ENCODE measurements around the gene LRRC27. TPM values are rescaled to one million over a fixed set of nuclear protein-coding genes. Genes with fewer than 3 reads are reported as not detected.

Gene LRRC27
- total and polyA plus RNA-seq, 2 donors (not counting 1 experiment from before 2014, with no cell fraction given), result 4.1 to 11.7 TPM

GRCh38 chr10:132418527-132419416, 86.8 kb downstream of the LRRC27 start:
- TF ChIP-seq CTCF (conservative IDR thresholded peaks at IDR 0.05 in 1 of 2, IDR thresholded peaks at IDR 0.05 in 1 of 2; ENCODE audit: low read depth in 1 of 2, low read length in 2 of 2) (no peak), EZH2 (IDR thresholded peaks at IDR 0.05; ENCODE audit: low read length, missing control alignments) (no peak)
- no peaks in the 10 kb centered on the region for H3K79me2 ChIP-seq (ENCODE audit: control insufficient read depth, insufficient read depth, low read length)
- H3K4me3 ChIP-seq (replicated peaks in 1 of 4; ENCODE audit: control extremely low read depth in 1 of 4, insufficient read depth in 1 of 4, low read depth in 3 of 4, low read length in 4 of 4), result no peak overlapping the region
- H2AFZ ChIP-seq (ENCODE audit: low read length), result no peak overlapping the region
- DNase-seq (ENCODE audit: low read depth in 2 of 2), result peak in 1 of 2 donors; percentile 22
- H3K4me1 ChIP-seq (ENCODE audit: control insufficient read depth, extremely low read depth, insufficient read depth, low read length), result peaks cover 15% of the 10 kb centered on the region
- no peaks in the 10 kb centered on the region for H4K20me1 ChIP-seq (ENCODE audit: control insufficient read depth, extremely low read depth, insufficient read depth, low read length)
- H3K9me3 ChIP-seq (ENCODE audit: control insufficient read depth, insufficient read depth, low read depth, low read length), result no peaks in the 10 kb centered on the region
- H3K27me3 ChIP-seq (ENCODE audit: control insufficient read depth, insufficient read depth, low read length), result no peaks in the 10 kb centered on the region
- no peak overlapping the region for H3K4me2 ChIP-seq (ENCODE audit: extremely low read depth, insufficient read depth, low read length)
- H3K36me3 ChIP-seq (ENCODE audit: control insufficient read depth, insufficient read depth, low read length), result no peaks in the 10 kb centered on the region
- H3K27ac ChIP-seq (ENCODE audit: insufficient read depth, low read length), result no peak overlapping the region
- H3K9ac ChIP-seq (ENCODE audit: insufficient read depth, low read length), result no peak overlapping the region

- TF ChIP-seq EZH2 (IDR thresholded peaks at IDR 0.05; ENCODE audit: low read length, missing control alignments) (no peak), CTCF (conservative IDR thresholded peaks at IDR 0.05 in 1 of 2, IDR thresholded peaks at IDR 0.05 in 1 of 2; ENCODE audit: low read depth in 1 of 2, low read length in 2 of 2) (no peak)
- Histone ChIP-seq H2AFZ (ENCODE audit: low read length) (no peak overlapping the region), H3K27me3 (ENCODE audit: control insufficient read depth, insufficient read depth, low read length) (no peaks in the 10 kb centered on the region), H3K4me2 (ENCODE audit: extremely low read depth, insufficient read depth, low read length) (no peak overlapping the region), H3K9me3 (ENCODE audit: control insufficient read depth, insufficient read depth, low read depth, low read length) (no peaks in the 10 kb centered on the region), H3K9ac (ENCODE audit: insufficient read depth, low read length) (no peak overlapping the region), H3K79me2 (ENCODE audit: control insufficient read depth, insufficient read depth, low read length) (no peaks in the 10 kb centered on the region), H3K4me3 (replicated peaks in 1 of 4; ENCODE audit: control extremely low read depth in 1 of 4, insufficient read depth in 1 of 4, low read depth in 3 of 4, low read length in 4 of 4) (no peak overlapping the region), H4K20me1 (ENCODE audit: control insufficient read depth, extremely low read depth, insufficient read depth, low read length) (no peaks in the 10 kb centered on the region), H3K4me1 (ENCODE audit: control insufficient read depth, extremely low read depth, insufficient read depth, low read length) (peaks cover 12% of the 10 kb centered on the region), H3K27ac (ENCODE audit: insufficient read depth, low read length) (no peak overlapping the region), H3K36me3 (ENCODE audit: control insufficient read depth, insufficient read depth, low read length) (no peaks in the 10 kb centered on the region)
- no peak for DNase-seq (ENCODE audit: low read depth in 2 of 2)
These were observed 87.8 kb downstream of the LRRC27 start for GRCh38 chr10:132419538-132420468.

GRCh38 chr10:132420469-132420980, 88.5 kb downstream of the LRRC27 start:
- H3K27me3 ChIP-seq (ENCODE audit: control insufficient read depth, insufficient read depth, low read length), result no peaks in the 10 kb centered on the region
- H3K9me3 ChIP-seq (ENCODE audit: control insufficient read depth, insufficient read depth, low read depth, low read length), result no peaks in the 10 kb centered on the region
- no peaks in the 10 kb centered on the region for H3K36me3 ChIP-seq (ENCODE audit: control insufficient read depth, insufficient read depth, low read length)
- DNase-seq (ENCODE audit: low read depth in 2 of 2), result no peak
- H3K9ac ChIP-seq (ENCODE audit: insufficient read depth, low read length), result no peak overlapping the region
- H4K20me1 ChIP-seq (ENCODE audit: control insufficient read depth, extremely low read depth, insufficient read depth, low read length), result no peaks in the 10 kb centered on the region
- no peaks in the 10 kb centered on the region for H3K79me2 ChIP-seq (ENCODE audit: control insufficient read depth, insufficient read depth, low read length)
- H3K27ac ChIP-seq (ENCODE audit: insufficient read depth, low read length), result no peak overlapping the region
- no peak overlapping the region for H2AFZ ChIP-seq (ENCODE audit: low read length)
- H3K4me3 ChIP-seq (replicated peaks in 1 of 4; ENCODE audit: control extremely low read depth in 1 of 4, insufficient read depth in 1 of 4, low read depth in 3 of 4, low read length in 4 of 4), result no peak overlapping the region
- no peak for TF ChIP-seq EZH2 (IDR thresholded peaks at IDR 0.05; ENCODE audit: low read length, missing control alignments)
- TF ChIP-seq CTCF (conservative IDR thresholded peaks at IDR 0.05 in 1 of 2, IDR thresholded peaks at IDR 0.05 in 1 of 2; ENCODE audit: low read depth in 1 of 2, low read length in 2 of 2), result no peak
- H3K4me1 ChIP-seq (ENCODE audit: control insufficient read depth, extremely low read depth, insufficient read depth, low read length), result peaks cover 12% of the 10 kb centered on the region
- H3K4me2 ChIP-seq (ENCODE audit: extremely low read depth, insufficient read depth, low read length), result no peak overlapping the region
